Activated T-cell treated with anti-CD3 and anti-CD28 coated beads for 1 hour (primary cell): ENCODE results near the gene PPIF.

Experiments used
- DNase-seq: peaks from one replicate; pipeline ENCODE4 v3.0.0-alpha.2; 2020; ENCODE audit warnings: low read depth

The PPIF gene

DNA sequence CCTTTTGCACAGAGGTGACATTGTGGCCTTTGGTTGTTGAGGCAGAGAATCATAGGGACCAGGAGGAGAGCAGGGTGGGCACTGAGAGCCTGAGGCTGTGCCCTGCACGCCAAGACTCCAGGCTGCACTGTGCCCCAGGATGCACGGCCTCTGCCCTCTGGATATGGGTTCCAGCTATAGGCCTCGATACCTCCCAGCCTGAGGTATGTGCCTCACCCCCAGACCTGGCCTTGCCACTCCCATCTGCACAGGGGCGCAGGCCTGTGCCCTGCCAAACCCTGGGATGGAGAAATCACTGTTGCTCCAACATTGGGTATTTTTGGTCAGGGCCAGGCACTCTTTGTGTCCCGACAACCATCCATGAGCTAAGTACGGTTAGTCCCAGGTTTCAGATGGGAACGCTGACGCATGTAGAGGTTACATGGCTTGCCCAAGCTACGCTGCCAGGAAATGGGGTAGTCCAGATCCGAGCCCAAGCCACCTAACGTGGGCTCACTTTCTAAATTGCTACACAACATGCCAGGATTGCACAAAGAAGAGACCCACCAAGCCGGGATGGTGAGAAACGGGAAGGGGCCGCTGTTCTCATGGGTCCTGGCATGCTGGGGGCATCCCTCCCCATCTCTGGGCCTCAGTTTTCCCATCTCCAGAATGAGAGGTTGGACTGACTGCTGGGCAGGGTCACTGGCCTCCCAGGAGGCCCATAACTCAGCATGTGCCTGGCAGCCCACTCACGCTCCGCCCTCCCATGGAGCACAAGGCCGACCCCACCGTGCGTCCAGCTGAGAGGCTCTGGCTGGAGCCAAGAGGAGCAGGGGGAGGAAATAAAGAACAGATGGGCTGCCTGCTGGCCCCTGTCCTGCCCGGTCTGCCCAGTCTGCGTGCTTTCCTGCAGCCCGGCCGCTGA lies 54.0 kb downstream of the PPIF start:
- no peak for DNase-seq

DNA sequence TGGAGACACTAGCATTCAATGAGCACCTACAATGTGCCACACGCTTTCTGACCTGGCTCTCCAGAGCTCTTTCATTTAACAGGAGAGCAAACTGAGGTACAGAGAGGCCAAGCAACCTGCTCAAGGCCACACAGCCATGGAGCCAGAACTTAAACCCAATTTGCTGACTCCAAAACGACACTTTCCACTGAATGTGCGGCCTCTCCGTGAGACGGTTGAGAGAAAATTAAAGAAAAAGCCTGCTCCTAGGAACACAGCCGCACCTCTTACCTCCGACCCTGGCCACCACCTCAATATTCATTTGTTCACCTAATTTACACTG lies 55.3 kb downstream of the PPIF start:
- DNase-seq = no peak

DNA sequence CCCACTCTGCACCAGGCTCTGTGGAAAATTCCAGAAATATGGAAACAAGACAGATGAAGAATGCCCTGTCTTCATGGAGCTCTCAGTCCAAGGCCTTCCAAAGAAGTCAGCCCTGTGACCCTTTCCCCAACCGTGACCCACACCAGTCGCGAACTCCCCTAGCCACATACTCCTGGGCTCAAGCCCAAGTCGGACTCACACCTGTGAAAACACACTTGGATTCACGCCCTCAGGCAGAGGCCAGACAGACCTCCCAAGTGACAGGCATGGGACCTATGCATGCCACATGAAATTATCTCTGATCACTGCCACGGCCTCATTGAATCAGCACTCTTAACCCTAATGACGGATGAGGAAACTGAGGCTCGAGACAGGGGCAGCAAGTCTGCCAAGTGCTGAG lies 55.7 kb downstream of the PPIF start:
- no peak for DNase-seq

DNA sequence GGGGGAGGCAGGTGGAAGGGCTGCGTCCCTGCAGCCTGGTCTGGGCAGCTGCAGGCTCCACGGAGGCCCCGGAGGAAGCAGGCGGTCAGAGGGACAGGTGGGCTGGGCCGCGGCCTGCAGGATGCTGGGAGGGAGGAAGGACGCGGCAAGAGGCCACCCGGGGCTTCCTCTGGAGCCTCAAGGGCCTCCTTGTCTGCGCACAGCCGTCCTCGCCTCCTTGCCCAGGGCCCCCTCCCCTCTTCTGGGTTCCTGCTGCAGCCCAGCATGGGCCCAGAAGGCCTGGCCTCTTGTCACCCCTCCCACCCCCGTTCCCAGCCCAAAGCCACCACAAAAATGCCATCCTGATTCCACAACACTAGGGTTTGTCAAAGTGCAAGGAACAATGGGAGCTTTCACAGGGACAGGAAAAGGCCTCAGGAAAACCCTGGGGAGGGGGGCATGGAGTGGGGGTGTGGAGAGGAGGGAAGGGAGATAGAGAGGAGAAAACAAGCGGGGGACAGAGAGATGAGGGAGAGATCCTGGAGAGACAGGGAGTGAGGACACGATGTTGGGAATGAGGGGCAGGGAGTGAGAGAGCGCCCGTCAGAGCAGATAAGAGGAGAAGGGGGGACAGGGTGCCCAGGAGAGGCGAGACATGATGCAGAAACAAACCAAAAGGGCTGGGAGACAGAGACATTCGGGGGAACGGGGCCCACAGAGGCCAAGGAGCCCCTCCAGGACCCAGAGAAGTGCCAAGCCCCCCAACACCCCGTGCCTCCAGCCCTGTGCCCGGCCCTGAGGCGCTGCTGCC lies 56.4 kb downstream of the PPIF start:
- no peak for DNase-seq

DNA sequence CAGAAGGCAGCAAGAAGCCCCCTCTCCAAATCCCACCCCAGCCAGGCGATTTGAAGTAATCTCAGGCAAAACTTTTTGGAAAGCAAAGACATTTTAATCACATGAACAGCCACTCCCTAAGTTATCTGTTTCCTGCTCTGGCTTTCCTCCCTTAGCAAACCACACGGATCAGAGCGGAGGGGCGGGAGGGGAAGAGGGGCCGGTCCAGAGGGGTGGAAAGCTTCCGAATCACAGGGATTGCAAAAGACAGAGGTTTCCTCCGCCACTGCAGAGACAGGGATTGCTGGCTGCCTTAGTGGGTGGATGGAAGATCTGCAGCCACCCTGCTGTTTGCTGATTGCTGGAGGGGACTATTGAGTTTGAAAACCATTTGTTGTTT lies 57.0 kb downstream of the PPIF start:
- DNase-seq = no peak

DNA sequence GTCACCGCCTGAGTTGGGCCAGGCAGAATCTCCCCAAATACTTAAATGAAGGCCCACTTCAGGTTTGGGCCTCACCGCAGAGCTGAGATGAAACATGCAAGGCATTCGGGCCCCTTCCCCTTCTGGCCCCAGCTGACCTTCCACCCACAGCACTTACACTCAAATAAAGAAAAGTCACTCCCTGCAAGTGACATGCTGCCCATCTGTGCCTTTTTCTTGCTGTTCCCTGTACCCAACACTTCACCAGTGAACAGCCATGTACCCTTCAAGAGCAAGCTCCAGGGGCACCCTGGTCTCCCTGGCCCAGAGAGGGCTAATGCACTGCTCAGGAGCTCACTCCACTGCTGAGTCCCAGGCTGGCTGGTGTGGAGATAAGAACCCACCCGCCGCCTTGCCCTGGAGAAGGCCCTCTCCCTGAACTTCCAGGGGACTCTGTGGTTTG lies 57.4 kb downstream of the PPIF start:
- DNase-seq = no peak
